ENCODE data around the gene ZSWIM3. TPM values are rescaled to one million over a fixed set of nuclear protein-coding genes. Genes with fewer than 3 reads are reported as not detected.
"Not testable (repeated sequence)": the region's sequence is repeated elsewhere in the genome, so short reads cannot be mapped to it uniquely, and the experiment has no call there.

Gene ZSWIM3
- total and polyA plus RNA-seq, 3 donors from 2014 or later: 8.0 to 12.8 (median 9.3) TPM

DNA sequence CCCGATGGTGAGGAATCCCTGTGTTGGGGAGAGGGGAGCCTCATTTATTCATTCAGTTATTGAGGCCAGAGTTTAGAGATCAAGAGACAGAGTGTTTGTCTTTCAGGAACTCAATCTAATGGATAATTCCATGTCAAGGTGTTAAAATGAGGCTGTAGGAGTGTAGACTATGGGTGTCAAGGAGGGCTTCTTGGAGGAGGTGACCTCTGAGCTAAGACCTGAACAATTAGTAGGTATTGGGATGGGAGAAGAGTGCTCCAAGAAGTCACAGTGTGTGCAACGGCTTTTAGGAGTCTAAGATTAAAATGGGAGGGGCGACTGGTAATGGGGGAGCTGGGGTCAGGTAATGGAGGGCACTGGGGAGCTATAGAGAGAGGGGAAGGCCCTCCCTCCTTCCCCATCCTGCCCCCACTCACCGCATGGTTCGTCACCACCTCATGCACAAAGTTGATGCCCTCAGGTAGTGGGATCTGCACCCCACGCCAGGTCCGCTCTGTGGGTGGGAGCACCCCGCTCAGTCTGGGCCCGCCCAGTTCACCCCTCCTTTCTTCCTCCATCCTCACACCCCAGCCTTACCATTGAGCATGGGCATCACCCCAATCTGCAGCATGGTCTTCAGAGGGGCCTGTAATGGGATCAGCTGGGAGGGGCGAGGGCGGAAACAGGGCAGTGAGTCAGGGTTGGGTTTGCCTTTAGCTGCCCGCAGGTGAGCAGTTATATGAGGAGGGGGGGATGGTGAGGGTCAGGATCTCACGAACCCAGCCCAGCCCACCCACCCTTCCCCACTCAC is 41.8 kb downstream of the ZSWIM3 start:
- no peaks in the 10 kb centered on the region for H3K36me3 ChIP-seq (ENCODE audit: low read depth, missing control alignments)
- intact Hi-C loops (cut with DNase I; ENCODE audit: low total_unique reads): loop anchor here (10.0 kb wide), 1 partner anchor 56 kb away; no protein-coding TSS in a partner anchor
- WGBS, 2 donors: 86 to 88% methylated on average over 10 to 13 of the region's 13 CpGs

GRCh38 chr20:45901332-45901731 is 43.9 kb downstream of the ZSWIM3 start:
- intact Hi-C loops (cut with DNase I; ENCODE audit: low total_unique reads); H3K4me1 ChIP-seq; H3K27me3 ChIP-seq; H3K9me3 ChIP-seq; H3K27ac ChIP-seq; DNase-seq; H3K36me3 ChIP-seq (ENCODE audit: low read depth, missing control alignments); H3K4me3 ChIP-seq: not testable (repeated sequence)
- WGBS, 2 donors: 83 to 86% methylated on average over 6 of the region's 6 CpGs

More for the DNA sequence above, 41.8 kb downstream of the ZSWIM3 start:
- Histone ChIP-seq H3K4me3 (no peak overlapping the region), H3K27me3 (no peaks in the 10 kb centered on the region), H3K4me1 (no peaks in the 10 kb centered on the region), H3K27ac (no peak overlapping the region), H3K9me3 (no peaks in the 10 kb centered on the region)
- DNase-seq: no peak
- no peak for TF ChIP-seq CTCF (IDR thresholded peaks at IDR 0.05)
- TF ChIP-seq POLR2A (IDR thresholded peaks at IDR 0.05): no peak

GRCh38 chr20:45902199-45902701 is 44.8 kb downstream of the ZSWIM3 start:
- no peak overlapping the region for H3K4me3 ChIP-seq
- no peak for DNase-seq
- intact Hi-C loops (cut with DNase I; ENCODE audit: low total_unique reads): no loop called here
- H3K36me3 ChIP-seq (ENCODE audit: low read depth, missing control alignments): no peaks in the 10 kb centered on the region
- no peak for TF ChIP-seq CTCF (IDR thresholded peaks at IDR 0.05)
- TF ChIP-seq POLR2A (IDR thresholded peaks at IDR 0.05): no peak
- H3K4me1 ChIP-seq: no peaks in the 10 kb centered on the region
- H3K27me3 ChIP-seq: no peaks in the 10 kb centered on the region
- 86 to 92% methylated on average over 1 to 14 of the region's 14 CpGs for WGBS, 2 donors
- H3K9me3 ChIP-seq: no peaks in the 10 kb centered on the region
- no peak overlapping the region for H3K27ac ChIP-seq

DNA sequence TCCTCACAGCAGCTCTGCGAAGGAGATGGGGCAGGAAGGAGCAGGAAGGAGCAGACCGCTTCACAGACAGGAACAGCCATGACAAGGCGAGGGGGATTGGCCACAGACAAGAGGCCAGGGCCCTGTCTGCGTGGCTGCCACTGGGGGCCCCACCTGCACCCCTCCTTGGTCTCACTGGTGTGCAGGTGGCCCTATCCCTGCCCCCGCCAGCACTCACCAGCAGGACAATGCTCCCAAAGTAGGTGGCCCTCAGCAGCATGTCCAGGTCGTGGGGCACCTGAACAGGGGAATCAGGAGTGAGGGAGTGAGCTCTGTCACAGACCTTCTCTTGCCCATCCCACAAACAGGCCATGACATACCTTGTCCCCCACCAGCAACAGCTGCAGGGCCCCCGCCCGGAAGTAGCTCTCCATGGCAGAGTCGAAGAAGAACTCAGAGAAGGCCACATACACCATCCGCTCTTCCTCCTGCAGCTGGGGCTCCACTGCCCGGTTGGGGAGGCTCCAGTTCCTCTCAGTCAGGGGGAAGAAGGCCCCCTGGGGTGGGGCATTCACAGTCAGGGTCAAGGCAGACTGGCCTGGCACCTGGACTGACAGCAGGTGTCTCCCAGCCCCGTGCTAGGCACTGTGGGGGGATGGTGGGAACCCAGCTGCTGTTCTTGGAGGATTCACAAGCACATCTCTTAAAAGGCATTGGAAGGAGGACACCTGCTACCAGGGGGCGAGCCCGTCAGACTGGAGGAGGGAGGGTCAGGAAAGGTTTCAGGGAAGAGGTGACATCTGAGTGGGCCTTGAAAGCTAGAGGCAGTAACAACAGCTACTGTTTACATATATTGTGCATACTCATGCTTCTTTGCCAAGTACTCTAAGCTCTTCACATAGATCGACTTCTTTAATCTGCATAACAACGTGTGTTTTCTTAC is 47.4 kb downstream of the ZSWIM3 start:
- no peak for DNase-seq
- Histone ChIP-seq H3K4me1 (no peaks in the 10 kb centered on the region), H3K36me3 (ENCODE audit: low read depth, missing control alignments) (no peaks in the 10 kb centered on the region), H3K9me3 (no peaks in the 10 kb centered on the region), H3K27me3 (no peaks in the 10 kb centered on the region), H3K4me3 (no peak overlapping the region), H3K27ac (no peak overlapping the region)
- WGBS, 2 donors: 80 to 84% methylated on average over 10 to 16 of the region's 16 CpGs
- TF ChIP-seq CTCF (IDR thresholded peaks at IDR 0.05): no peak
- TF ChIP-seq POLR2A (IDR thresholded peaks at IDR 0.05): no peak
- intact Hi-C loops (cut with DNase I; ENCODE audit: low total_unique reads): no loop called here

- TF ChIP-seq POLR2A (IDR thresholded peaks at IDR 0.05) (no peak), CTCF (IDR thresholded peaks at IDR 0.05) (no peak)
- Histone ChIP-seq H3K27me3 (no peaks in the 10 kb centered on the region), H3K4me1 (no peaks in the 10 kb centered on the region), H3K36me3 (ENCODE audit: low read depth, missing control alignments) (no peaks in the 10 kb centered on the region), H3K27ac (no peak overlapping the region), H3K4me3 (no peak overlapping the region), H3K9me3 (no peaks in the 10 kb centered on the region)
- DNase-seq: no peak
- intact Hi-C loops (cut with DNase I; ENCODE audit: low total_unique reads): no loop called here
- WGBS, 2 donors: 78 to 88% methylated on average over 8 of the region's 8 CpGs
Observed at GRCh38 chr20:45905505-45906079, 48.2 kb downstream of the ZSWIM3 start.

Data from testis (tissue), 3 donors.